ENCODE data around the gene BAHCC1.

The BAHCC1 gene

GRCh38 chr17:81427173-81428120 is 32.2 kb downstream of the BAHCC1 start:
- no peak for DNase-seq (ENCODE audit: low read depth in 2 of 2)
- TF ChIP-seq CTCF (IDR thresholded peaks at IDR 0.05; ENCODE audit: low read depth, low read length), result no peak
- no peak overlapping the region for H3K4me3 ChIP-seq (replicated peaks in 1 of 2; ENCODE audit: low read depth in 2 of 2, low read length in 2 of 2)

- no peak for DNase-seq (ENCODE audit: low read depth in 2 of 2)
- TF ChIP-seq CTCF (IDR thresholded peaks at IDR 0.05; ENCODE audit: low read depth, low read length), result no peak
- no peak overlapping the region for H3K4me3 ChIP-seq (replicated peaks in 1 of 2; ENCODE audit: low read depth in 2 of 2, low read length in 2 of 2)
Observed at GRCh38 chr17:81428121-81428515, 32.9 kb downstream of the BAHCC1 start.

GRCh38 chr17:81428516-81428915 is 33.3 kb downstream of the BAHCC1 start:
- H3K4me3 ChIP-seq (replicated peaks in 1 of 2; ENCODE audit: low read depth in 2 of 2, low read length in 2 of 2), result no peak overlapping the region
- no peak for TF ChIP-seq CTCF (IDR thresholded peaks at IDR 0.05; ENCODE audit: low read depth, low read length)
- DNase-seq (ENCODE audit: low read depth in 2 of 2), result no peak

- DNase-seq (ENCODE audit: low read depth in 2 of 2), result peak; percentile 67 to 89
- H3K4me3 ChIP-seq (replicated peaks in 1 of 2; ENCODE audit: low read depth in 2 of 2, low read length in 2 of 2), result no peak overlapping the region
- TF ChIP-seq CTCF (IDR thresholded peaks at IDR 0.05; ENCODE audit: low read depth, low read length), result no peak
Observed at GRCh38 chr17:81428948-81429774, 33.9 kb downstream of the BAHCC1 start.

- peak; percentile 13 to 72 for DNase-seq (ENCODE audit: low read depth in 2 of 2)
- TF ChIP-seq CTCF (IDR thresholded peaks at IDR 0.05; ENCODE audit: low read depth, low read length), result no peak
- H3K4me3 ChIP-seq (replicated peaks in 1 of 2; ENCODE audit: low read depth in 2 of 2, low read length in 2 of 2), result no peak overlapping the region
Observed at GRCh38 chr17:81429821-81430551, 34.7 kb downstream of the BAHCC1 start.
